GM18909 (cell line): Measurements from ENCODE around the gene SHISAL1.

Experiments used
- ATAC-seq: cut with Tn5 transposase; IDR thresholded peaks from one replicate; pipeline ENCODE4 v1.9.1; 2021; ENCODE audit warnings: mild to moderate bottlenecking; ENCODE audit not compliant: unreplicated experiment, poor library complexity

The SHISAL1 gene

DNA sequence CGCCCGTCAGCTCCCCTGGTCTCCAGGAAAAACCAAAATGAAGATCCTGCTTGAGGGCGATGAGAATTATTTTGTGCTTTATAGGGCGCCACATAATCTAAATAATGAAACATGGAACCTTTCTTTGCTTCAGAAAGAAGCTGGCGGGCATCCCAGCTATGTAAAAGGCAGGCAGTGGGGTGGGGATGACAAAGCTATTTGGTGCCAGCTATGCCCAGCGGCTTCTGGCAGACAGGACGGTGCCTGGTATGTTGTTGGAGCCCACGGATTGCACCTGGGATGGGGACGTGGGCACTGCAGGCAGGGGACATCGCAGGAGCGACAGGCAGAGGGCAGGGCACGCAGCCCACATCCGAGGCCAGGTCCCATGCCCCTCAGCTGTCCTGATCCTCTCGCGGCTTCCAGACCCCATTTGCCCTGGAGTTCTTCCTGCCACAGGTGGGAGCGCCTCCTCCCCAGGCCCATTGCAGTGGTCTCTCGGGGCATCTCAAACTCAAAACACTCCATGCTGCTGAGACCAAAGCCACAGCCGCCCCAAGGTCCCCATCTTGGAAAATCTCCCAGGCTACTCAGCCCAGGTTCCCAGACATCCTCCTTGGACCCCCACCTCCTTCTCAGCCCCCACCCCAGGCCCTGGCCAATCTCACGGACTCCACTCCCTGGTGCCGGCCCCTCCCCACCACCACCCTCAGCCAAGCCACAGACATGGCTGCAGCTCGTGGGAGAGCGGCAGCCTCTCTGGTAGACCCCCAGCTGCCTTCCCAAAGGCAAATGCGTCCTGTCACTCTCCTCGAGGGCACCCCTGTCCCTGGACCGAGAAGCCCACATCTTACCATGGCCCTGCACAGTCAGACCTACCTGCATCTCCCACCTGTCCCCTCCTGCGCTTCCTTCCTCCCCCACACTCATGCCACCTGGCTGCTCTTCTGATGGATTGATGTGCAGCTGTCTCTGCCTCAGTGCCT, 45.7 kb downstream of the SHISAL1 start:
- ATAC-seq: no peak

DNA sequence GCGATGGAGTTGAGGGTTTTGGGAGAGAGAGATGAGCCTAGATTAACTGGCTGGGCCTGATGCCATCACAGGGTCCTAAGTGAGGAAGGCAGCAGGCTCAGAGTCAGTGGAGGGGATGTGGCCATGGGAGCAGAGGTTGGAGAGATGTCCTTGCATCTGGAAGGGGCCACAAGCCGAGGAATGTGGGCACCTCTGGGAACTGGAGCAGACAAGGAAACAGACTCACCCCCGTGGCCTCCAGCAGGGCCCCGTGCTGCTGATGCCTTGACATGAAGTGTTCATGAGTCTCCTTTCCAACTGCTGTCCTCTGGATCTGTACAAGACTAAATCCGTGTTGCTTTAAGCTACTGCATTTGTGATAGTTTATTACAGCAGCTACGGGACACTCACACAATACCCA, 49.2 kb downstream of the SHISAL1 start:
- ATAC-seq: no peak

DNA sequence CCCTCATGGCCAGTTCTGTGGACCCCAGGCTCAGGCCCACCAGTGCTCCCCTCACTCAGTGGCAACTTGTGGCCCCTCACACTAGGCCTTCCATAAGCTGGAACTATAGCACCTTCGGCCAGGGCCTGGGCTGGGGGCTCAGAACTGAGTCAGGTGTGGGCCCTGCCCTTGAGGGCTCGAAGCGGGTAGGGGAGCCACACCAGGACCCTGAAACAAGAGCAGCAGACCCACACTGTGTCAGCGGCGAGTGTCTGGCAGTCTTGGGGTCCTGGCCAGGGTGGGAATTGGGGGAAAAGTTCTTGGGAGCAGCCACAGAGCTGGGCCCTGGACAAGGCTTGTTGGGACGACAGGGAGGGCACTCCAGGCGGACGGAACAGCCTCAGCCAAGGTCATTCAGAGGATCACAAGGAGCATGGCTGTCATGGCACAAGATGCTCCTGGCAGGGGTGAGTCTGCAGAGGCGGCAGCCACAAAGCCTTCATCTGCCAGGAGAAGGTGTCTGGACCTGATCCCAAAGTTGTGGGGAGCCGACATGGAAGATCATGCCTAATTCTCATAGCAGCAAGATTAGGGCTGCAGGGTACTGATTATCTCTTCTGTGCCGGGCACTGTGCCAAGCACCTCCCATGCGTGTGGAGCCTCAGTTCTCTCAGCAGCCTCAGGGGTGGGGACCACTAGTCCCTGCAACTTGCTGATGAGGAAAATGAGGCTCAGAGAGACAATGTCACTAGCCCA, 50.7 kb downstream of the SHISAL1 start:
- ATAC-seq: no peak

DNA sequence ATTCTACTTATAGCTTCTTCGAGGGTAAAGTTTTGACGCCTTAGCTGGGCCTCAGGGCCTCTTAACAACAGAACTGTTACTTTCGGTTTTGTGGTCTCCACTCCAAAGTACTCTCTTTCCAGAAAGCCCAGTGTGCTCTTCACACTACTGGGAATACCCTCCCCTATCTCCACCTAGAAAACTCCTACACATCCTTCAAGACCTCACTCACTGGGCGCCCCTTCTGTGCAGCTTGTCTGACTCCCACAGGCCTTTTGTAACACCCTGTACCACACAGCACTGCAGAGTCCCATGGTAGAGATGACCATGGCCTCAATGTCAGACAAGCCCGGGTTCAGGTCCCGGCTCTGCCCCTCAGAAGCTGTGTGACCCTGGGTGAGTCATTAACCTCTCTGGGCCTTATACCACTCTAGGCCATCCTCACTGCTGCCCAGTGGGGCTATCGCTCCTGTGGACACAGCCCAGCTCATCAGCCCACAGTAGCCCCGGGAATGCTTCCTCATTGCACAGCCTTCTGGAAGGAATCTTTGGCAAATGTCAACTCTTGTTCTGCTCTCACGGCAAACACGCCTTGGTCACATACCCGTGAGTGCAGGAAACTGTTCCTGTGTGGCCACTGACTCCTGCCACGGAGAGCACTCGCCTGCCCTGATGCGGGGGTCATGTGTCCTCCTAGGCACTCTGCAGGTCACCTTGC, 51.4 kb downstream of the SHISAL1 start:
- ATAC-seq: no peak

DNA sequence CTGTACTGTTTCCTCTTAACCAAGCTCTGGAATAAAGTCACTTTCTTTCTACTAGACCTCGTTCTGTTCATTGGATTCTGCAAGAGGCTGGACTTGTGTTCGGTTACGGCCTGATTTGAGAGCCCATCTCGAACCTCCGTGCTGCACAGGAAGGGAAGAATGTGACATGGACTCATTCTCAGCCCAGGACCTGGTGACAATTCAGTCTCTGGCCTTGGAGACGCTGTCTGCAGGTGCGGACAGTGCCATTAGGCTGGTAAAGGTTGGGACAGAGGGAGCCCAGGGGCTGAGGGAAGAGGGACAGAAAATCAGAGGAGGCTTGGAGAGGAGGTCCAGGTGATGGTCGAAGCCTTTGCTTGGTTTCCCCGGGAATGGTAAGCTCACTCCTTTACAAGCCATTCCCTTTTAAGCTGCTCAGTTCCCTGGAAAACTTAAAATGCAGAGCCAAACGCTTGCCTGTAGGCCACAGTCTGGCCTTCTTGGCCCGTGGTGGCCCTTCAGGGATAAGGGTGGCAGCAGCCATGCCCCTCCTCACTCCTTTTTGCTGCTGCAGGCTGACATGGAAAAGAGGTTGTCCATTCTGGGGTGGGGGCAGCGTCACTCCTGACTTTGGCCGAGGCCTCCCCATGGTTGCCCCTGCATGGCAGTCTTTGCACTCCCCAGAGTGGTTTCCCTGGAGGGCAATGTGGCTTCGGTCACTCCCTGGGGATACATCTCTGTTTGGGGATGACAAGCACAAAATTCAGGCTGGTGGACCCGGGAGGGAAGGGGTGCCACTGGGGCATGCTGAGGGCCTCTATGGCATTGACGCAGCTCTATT, 52.3 kb downstream of the SHISAL1 start:
- ATAC-seq: no peak

DNA sequence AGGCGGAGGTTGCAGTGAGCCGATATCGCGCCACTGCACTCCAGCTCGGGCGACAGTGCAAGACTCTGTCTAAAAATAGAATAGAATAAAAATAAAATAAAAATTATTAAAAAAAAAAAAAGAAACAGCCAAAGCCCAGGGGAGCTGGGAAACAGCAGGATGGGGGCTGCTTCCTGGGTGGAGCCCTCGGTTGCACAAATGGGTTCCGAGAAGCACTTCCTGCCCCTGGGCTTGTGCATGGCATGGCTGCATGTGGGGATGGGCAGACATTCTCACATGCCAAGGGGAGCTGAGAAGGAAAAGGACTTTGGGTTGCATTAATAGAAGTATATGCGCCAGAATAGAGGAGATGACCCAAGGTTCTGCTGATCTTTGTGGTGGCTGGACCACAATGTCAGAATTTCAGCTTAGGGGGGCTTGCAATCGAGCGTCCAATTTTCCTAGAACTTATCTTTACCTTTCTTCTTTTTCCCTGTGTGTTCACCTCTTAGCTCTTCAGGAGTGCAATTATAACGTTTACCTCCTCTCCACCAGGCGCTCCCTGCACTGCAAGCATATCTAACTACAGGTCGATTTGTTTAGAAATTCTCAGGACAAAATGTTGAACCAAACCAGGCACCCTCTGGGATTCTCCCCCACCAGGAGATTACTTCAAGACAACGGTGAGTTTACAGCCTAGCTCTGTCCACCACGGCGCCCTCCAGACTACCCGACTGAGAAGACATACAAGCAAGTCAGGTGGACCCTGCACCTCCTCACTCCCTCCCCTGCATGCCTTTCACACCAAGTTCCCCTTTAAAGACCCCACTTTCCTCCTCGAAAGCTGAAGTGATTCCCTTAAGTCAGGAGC, 53.2 kb downstream of the SHISAL1 start:
- ATAC-seq: no peak

DNA sequence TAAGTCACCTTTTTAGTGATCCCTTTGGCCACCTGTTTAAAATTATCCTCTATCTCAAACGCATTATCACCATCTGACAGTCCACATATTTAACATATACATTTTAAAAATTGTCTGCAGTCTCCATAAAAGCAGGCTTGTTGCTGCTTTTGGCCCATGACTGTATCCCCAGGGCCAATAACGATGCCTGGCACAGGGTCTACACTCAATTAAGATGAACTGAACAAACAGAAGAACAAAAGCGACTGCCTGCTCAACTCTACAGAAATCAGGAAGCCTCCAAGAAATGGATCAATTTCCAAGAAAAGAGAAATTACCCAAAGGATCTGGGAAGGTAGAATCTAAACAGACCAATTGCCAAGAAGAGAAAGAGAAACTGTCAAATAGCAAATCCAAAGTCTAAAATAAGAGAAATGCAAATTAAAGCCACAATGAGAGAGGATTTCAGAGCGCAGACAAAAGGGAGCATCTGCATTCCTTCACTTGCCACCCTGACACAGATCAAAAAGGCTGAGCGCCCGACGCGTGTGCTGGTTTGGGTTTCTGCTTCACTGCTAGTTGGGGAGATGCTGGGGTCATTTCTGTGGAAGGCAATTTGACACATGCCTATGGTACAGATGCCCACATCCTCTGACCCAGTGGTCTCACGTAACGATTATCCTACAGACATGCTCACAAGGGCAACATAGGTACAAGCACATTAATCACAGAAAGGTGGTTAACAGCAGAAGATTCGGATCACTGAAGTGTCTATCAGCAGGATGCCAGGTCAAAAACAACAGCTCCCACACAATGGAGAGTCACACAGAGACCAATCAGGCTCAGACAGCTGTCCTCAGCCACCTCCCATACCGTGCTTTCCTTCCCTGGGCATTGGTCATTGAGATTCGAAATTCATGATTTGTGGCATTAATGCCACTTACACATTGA, 55.9 kb downstream of the SHISAL1 start:
- ATAC-seq: no peak

DNA sequence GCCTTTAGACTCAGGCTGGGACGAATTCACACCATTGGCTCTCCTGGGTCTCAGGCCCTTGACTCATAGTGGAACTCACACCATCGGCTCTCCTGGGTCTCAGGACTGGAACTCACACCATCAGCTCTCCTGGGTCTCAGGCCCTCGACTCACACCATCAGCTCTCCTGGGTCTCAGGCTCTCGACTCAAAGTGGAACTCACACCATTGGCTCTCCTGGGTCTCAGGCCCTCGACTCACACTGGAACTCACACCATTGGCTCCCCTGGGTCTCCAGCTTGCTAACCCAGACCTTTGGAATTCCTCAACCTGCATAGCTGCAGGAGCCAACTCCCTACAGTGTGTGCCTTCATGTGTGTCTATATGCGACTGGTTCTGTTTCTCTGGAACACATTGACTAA, 56.7 kb downstream of the SHISAL1 start:
- ATAC-seq: no peak

DNA sequence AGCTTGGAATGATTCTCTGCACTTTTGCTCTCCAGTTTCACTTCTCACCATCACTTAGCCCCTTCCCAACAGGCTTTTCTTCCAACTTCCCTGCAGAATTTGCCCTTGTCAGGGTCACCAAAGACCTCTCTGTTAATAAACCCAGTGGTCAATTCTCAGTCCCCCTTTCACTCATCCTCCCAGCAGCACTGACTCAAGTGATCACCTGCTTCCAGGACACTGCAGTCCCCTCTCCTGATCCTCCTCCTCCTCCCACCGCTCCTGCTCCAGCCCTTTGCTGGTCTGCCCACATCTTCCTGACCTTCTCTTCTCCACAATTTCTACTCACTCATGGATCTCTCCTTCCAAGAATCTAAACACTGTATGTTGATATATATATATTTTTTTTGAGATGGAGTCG, 57.9 kb downstream of the SHISAL1 start:
- no peak for ATAC-seq

DNA sequence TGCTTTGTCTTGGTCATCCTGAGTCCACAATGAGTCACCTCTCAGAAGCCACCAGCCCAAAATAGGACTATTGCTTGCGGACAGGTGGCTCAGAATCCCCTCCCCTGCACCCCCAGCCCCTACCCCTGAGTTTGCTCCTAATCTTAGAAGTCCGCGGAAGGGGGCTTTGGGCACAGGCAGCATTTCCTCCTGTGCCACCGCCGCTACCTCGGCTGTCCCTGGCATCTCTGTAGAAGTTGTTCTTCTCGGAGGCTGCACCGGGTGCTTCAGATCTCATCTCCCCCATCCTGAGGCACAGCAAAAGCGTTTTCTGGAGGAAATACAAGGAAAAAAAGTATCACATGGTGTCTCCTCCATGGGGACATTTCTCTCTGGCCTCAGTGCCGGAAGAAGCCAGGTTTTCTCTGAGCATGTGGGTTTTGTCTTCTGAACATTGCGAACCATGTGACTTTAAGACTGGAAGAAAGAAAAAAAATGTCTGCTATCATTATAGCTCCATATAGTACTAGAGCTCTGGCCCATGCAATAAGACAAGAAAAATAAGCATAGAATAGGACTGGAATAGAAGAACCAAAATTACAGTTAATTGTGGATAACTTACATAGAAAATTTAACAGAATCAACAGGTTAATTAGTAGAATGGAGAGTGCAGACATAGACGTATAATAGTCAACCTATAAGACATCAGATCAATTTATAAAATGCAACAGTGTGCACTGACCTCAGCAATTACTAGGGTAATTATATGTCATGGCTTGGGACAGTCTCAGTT, 63.2 kb downstream of the SHISAL1 start:
- ATAC-seq: no peak

DNA sequence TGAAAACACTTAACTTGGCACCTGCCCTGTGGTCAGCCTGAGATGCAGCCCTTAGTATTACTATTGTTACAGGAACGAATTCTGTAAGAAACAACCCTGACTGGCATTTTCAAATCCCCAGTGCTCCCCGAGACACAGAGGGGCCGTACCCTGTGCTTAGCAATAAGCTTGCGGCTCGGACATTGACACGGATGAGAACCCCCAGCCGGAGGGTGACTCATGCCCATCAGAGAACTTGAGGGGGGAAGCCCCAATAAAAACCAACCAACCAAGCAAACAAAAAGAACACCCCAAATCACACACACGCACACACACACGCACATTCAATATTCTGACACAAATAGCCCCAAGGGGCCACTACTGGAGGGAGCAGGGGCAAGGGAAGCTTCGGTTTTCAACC, 63.8 kb downstream of the SHISAL1 start:
- no peak for ATAC-seq

DNA sequence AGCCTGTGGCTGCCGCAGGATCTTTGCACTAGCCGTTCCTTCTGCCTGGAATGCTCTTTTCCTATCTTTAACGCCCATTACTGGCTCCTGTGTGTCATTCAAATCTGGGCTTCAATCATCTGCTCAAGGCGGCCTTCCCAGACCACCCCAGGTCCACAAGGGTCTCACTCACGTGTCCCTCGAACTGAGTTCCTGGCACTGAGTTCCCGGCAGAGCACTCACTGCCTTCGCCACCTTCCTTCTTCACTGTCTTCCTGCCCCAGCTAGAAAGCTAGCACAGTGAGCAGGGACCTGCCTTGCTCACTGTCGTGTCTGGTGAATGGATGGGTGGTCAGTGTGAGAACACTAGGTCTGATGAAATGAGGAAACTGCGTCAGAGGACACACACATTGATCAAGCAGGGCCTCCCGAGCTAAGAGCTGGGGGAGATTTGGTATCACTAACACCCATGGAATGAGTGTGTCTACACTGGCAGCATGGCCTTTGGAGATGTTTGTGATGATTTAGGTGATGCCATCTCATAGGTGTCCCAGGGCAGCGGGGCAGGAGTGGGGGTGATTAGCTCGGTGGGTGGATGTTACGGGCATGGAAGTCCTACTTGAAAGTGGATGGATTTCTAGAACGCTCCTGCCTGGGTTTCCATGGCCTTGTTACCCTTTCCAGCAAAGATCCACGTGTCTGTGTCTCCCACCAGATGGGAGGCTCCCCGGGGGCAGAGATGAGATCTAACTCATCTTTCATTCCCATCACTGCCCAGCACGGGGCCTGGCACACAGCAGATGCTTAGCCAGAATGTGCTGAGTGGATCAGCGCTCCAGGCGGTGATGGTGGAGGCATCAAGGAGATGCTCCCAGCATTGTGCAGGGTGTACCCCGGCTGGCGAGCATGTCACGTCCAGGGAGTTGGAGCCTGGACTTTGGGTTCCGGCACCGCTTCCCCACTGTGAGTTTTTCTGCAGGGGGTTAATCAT, 64.5 kb downstream of the SHISAL1 start:
- no peak for ATAC-seq

DNA sequence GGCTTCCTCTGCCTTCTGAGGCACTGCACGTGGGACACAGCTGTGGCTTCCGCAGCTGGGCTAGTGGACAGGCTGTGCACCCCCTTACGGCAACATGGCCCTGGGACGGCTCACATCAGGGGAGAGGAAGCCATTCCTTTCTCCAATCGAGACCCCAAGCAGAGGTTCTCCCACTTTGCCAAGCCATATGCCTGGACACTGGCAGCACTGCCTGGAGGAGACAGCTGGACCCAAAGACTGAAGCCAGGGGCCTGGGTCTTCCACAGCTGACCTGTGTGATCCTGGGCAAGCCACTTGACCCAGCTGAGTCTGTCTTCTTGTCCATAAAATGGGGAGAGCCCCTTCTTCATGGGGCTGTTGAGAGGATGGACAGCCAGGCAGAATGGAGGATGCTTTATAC, 65.4 kb downstream of the SHISAL1 start:
- ATAC-seq: no peak

DNA sequence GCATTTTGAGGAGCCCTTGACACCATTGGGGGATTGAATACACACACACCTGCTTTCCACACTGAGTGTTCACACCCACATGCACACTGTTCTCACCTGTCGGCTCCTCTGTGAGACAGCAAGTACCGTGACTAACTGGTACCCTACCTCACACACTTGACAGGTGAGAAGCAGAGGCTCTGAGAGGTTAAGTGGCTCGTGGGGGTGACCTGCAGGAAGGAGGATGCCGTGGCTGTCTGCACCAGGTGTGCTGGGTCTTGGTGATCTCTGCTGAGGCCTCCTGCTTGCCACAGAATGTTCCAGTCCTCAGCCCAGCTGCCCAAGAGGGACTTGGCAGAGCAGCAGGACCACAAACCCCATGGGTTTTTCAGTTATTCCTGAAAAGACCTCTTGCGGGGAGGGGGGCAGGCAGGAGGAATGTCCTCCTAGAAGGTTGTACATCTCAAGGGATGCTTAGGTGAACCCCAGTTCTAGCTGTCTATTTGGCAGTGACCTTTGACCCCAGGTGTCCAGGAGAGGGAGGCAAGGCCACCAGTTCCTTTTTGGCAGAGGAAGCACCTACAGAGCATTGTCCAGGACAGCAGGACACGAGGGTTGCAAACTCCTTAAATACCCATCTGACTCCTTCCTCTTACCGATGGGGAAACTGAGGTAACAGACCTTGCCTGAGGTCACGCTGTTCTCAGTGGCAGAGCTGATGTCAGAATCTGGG, 66.0 kb downstream of the SHISAL1 start:
- ATAC-seq: no peak

DNA sequence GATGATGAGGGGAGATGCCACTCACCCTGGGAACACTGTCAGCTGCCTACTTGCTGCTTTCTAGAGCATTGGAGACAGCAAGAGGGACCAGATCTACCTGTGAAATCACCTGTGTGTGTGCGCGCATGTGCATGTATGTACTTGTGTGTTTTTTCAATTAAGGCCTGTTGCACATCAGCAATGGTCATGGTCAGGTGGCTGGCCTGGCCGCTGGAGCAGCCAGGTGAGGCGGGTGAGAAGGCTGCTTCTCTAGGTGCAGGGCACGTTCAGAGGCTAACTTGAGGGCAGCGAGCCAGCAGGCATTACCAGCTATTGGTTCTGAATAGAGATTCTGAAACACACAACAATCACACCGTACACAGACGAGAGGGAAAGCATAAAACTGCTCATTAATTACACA, 66.9 kb downstream of the SHISAL1 start:
- no peak for ATAC-seq

DNA sequence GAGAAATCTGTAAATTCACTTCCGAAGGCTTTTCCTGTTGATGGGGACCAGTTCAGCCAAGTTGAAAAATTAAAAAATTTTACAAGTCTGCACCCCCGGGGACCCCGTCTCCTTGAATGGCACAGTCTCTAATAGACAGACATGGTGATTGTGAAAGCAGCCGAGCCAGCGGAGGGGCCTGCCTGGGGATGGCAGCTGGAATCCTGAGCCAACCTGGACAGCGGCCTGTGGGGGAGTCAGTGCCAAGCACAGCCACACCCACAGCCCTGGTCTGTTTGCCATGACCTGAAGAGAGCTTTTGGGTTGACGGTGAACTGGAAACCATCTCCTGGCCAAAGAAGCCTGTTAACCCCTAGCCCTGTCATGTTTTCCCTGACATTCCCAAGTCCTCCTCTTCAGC, 67.3 kb downstream of the SHISAL1 start:
- no peak for ATAC-seq
